A549 (cell line): ENCODE results near the gene RET. TPM values are rescaled to one million over a fixed set of nuclear protein-coding genes. Genes with fewer than 3 reads are reported as not detected.
A peak's percentile ranks its signal among the peaks of the same experiment; 100 is the strongest.

ENCODE experiments used
- ATAC-seq, 2 experiments: fragments of 200-7000 bp in 1 of 2; fragments of >200 bp in 1 of 2; cut with Nextera tagmentation in 1 of 2; cut with Tn5 transposase in 1 of 2; 3 replicates each; pipeline versions ENCODE4 v1.8.0 to v1.9.1; 2018 to 2020; ENCODE audit warnings: mild to moderate bottlenecking in 1 of 2, moderate library complexity in 1 of 2
- CTCF ChIA-PET: fragments of 300-600 bp; sonication (Branson Sonifier 250); formaldehyde crosslinking; extraction: SDS; loops from one replicate; lab custom pipeline; 2021; ENCODE audit warnings: antibody characterized with exemption, inconsistent platforms; lab: Yijun Ruan, JAX
- POLR2A ChIA-PET: fragments of 350-600 bp; formaldehyde crosslinking; extraction: SDS; loops from one replicate; lab custom pipeline; 2021; ENCODE audit warnings: antibody characterized with exemption, inconsistent platforms; lab: Yijun Ruan, JAX
- DNase-seq, 2 experiments: peaks; one replicate each; pipeline versions ENCODE4 v3.0.0 to v3.0.0-alpha.2; 2011 to 2016; ENCODE audit warnings: low read depth in 1 of 2, low spot score in 1 of 2
- FAIRE-seq: peaks from 2 replicates; lab custom pipeline; 2011; peaks lifted over from hg19 to GRCh38; lab: Jason Lieb, UNC
- H3K27ac ChIP-seq, 2 experiments: fragments of >200 bp; sonication (Bioruptor Twin); formaldehyde crosslinking; 3 replicates each; pipeline ENCODE4 v1.5.1; 2016 to 2017
- H3K4me1 ChIP-seq: fragments of >200 bp; sonication (Bioruptor Twin); formaldehyde crosslinking; 3 replicates; pipeline ENCODE4 v1.6.1; 2016
- H3K4me2 ChIP-seq: fragments of >200 bp; sonication (Bioruptor Twin); formaldehyde crosslinking; 3 replicates; pipeline ENCODE4 v1.6.1; 2016
- H3K4me3 ChIP-seq: fragments of >200 bp; sonication (Bioruptor Twin); formaldehyde crosslinking; 3 replicates; pipeline ENCODE4 v1.5.1; 2016
- H3K9me3 ChIP-seq: fragments of >200 bp; sonication (Bioruptor Twin); formaldehyde crosslinking; 3 replicates; pipeline ENCODE4 v1.6.1; 2016
- CHD2 ChIP-seq: fragments of 150-350 bp; IDR thresholded peaks from 2 replicates; pipeline ENCODE4 v1.6.1; 2014; ENCODE audit warnings: low read length; ENCODE audit not compliant: partially characterized antibody
- CTCF ChIP-seq: fragments of >200 bp; sonication (Bioruptor Twin); formaldehyde crosslinking; IDR thresholded peaks from 3 replicates; pipeline ENCODE4 v1.5.1; 2016
- ELK1 ChIP-seq: fragments of 150-350 bp; IDR thresholded peaks from 2 replicates; pipeline ENCODE4 v1.6.1; 2014; ENCODE audit warnings: low read depth, mild to moderate bottlenecking, low read length
- FOSB ChIP-seq: fragments of 250-450 bp; sonication (Bioruptor Pico); IDR thresholded peaks from 2 replicates; pipeline ENCODE4 v1.5.0; 2020; ENCODE audit warnings: mild to moderate bottlenecking, moderate library complexity
- GATA3 ChIP-seq: IDR thresholded peaks from 2 replicates; pipeline ENCODE4 v1.6.1; 2012; ENCODE audit warnings: borderline replicate concordance
- HOXB13 ChIP-seq: fragments of 250-450 bp; sonication (Bioruptor Pico); IDR thresholded peaks from 2 replicates; pipeline ENCODE4 v1.5.0; 2020; ENCODE audit warnings: low read depth, mild to moderate bottlenecking, moderate library complexity
- HOXB5 ChIP-seq: fragments of 250-450 bp; sonication (Bioruptor Pico); IDR thresholded peaks from 2 replicates; pipeline ENCODE4 v1.5.0; 2020; ENCODE audit warnings: mild to moderate bottlenecking, moderate library complexity
- JUN ChIP-seq, 2 experiments: fragments of >200 bp; sonication (Bioruptor Twin); formaldehyde crosslinking; IDR thresholded peaks; 2 replicates in 1 of 2; 3 replicates in 1 of 2; pipeline ENCODE4 v1.6.1; 2016 to 2017
- JUNB ChIP-seq: fragments of >200 bp; sonication (Bioruptor Twin); formaldehyde crosslinking; IDR thresholded peaks from 2 replicates; pipeline ENCODE4 v1.6.1; 2016
- KDM1A ChIP-seq: fragments of 200-600 bp; sonication (generic); IDR thresholded peaks from 2 replicates; pipeline ENCODE4 v1.6.1; 2016; ENCODE audit warnings: low read depth, mild to moderate bottlenecking
- KDM5A ChIP-seq: fragments of 200-600 bp; sonication (generic); IDR thresholded peaks from 2 replicates; pipeline ENCODE4 v1.6.1; 2016; ENCODE audit warnings: antibody characterized with exemption, mild to moderate bottlenecking
- NPAS2 ChIP-seq: fragments of 250-450 bp; sonication (Bioruptor Pico); IDR thresholded peaks from 2 replicates; pipeline ENCODE4 v1.8.0; 2022; ENCODE audit warnings: mild to moderate bottlenecking, moderate library complexity, borderline replicate concordance
- PBX3 ChIP-seq: IDR thresholded peaks from 2 replicates; pipeline ENCODE4 v1.6.1; 2012
- PHF8 ChIP-seq: fragments of 200-600 bp; sonication (generic); IDR thresholded peaks from 2 replicates; pipeline ENCODE4 v1.6.1; 2016; ENCODE audit warnings: low read depth, mild to moderate bottlenecking, antibody characterized with exemption, moderate library complexity, borderline replicate concordance
- POLR2A ChIP-seq: IDR thresholded peaks from 2 replicates; pipeline ENCODE4 v1.6.1; 2012; ENCODE audit warnings: mild to moderate bottlenecking, low read length
- RARB ChIP-seq: fragments of 250-450 bp; sonication (Bioruptor Pico); IDR thresholded peaks from 2 replicates; pipeline ENCODE4 v1.8.0; 2021; ENCODE audit warnings: mild to moderate bottlenecking, moderate library complexity
- RFX5 ChIP-seq: fragments of 450-650 bp; IDR thresholded peaks from 2 replicates; pipeline ENCODE4 v1.7.1; 2014; ENCODE audit warnings: antibody characterized with exemption, mild to moderate bottlenecking, moderate library complexity
- RNF2 ChIP-seq: fragments of 200-600 bp; sonication (generic); IDR thresholded peaks from 2 replicates; pipeline ENCODE4 v1.6.1; 2016; ENCODE audit warnings: low read depth, mild to moderate bottlenecking, antibody characterized with exemption, moderate library complexity, borderline replicate concordance
- SREBF2 ChIP-seq: fragments of 450-650 bp; IDR thresholded peaks from 2 replicates; pipeline ENCODE4 v1.6.1; 2014; ENCODE audit warnings: mild to moderate bottlenecking, moderate library complexity
- WGBS: methylation state at CpG from one replicate; pipeline ENCODE4 v1.1.6; 2017; ENCODE audit errors: missing lambda C conversion rate; 5-methylcytosine and 5-hydroxymethylcytosine counted together
- polyA plus RNA-seq, 4 experiments: library from polyadenylated mRNA; depleted of rRNA in 3 of 4; stranded (reverse); fragments of >200 nt; fragmentation: RNase III in 1 of 4; extraction: RNeasy Plus Mini Kit Qiagen cat#74134 plus additional on column Dnase treatment in 1 of 4; gene quantifications; 2 replicates in 3 of 4; 3 replicates in 1 of 4; pipeline ENCODE4 v1.2.3, GENCODE V29; 2011 to 2017

The RET gene
- polyA plus RNA-seq, 2 of the 4 experiments (the other 2 are of a cell fraction), result 0.08 to 0.41 TPM

GRCh38 chr10:43125881-43126731 lies 49.2 kb downstream of the RET start:
- no peak overlapping the region for H3K4me3 ChIP-seq
- no peaks in the 10 kb centered on the region for H3K4me1 ChIP-seq
- ChIA-PET POLR2A (no interaction called here), CTCF (interaction anchor here (1.7 kb wide), 1 partner anchor 20 kb away, joined by 6 read pairs; no protein-coding TSS in a partner anchor)
- ATAC-seq, result peak in 1 of 2 experiments; percentile 25; a peak in 1 of 6 replicates
- H3K27ac ChIP-seq, result no peak overlapping the region
- FAIRE-seq, result no peak
- DNase-seq, result no peak
- TF ChIP-seq RFX5, result no peak
- TF ChIP-seq RNF2, result no peak
- no peak for TF ChIP-seq NPAS2 (CRISPR knock-in tag)
- no peak for TF ChIP-seq PHF8
- TF ChIP-seq CTCF, result no peak
- no peak for TF ChIP-seq KDM5A
- no peak for TF ChIP-seq JUNB
- no peak for TF ChIP-seq HOXB13 (CRISPR knock-in tag)
- no peak for TF ChIP-seq RARB (CRISPR knock-in tag)
- TF ChIP-seq JUN (IDR thresholded peaks at IDR 0.05), result no peak
- no peak for TF ChIP-seq POLR2A
- no peak overlapping the region for H3K4me2 ChIP-seq
- no peaks in the 10 kb centered on the region for H3K9me3 ChIP-seq
- 59% methylated on average over 21 of the region's 23 CpGs for WGBS

GRCh38 chr10:43126759-43127424 lies 50.0 kb downstream of the RET start:
- DNase-seq (no peak), ATAC-seq (no peak), FAIRE-seq (no peak)
- Histone ChIP-seq H3K9me3 (no peaks in the 10 kb centered on the region), H3K4me3 (no peak overlapping the region), H3K4me2 (no peak overlapping the region), H3K4me1 (no peaks in the 10 kb centered on the region), H3K27ac (no peak overlapping the region)
- TF ChIP-seq POLR2A (no peak), GATA3 (no peak), ELK1 (no peak), HOXB5 (CRISPR knock-in tag) (no peak), SREBF2 (no peak), PBX3 (no peak), CHD2 (no peak), KDM1A (no peak), FOSB (CRISPR knock-in tag) (no peak)
- ChIA-PET POLR2A (no interaction called here), CTCF (no interaction called here)
- WGBS, result 64% methylated on average over 6 of the region's 7 CpGs
